ENCODE data around the gene DNAJC25. TPM values are rescaled to one million over a fixed set of nuclear protein-coding genes. Genes with fewer than 3 reads are reported as not detected.

DNAJC25 gene
- total and polyA plus RNA-seq, 2 of the 8 experiments (the other 6 are each of a cell fraction or from before 2014, with no cell fraction given), result 2.7 to 6.2 TPM

GRCh38 chr9:111605041-111605559, 26.0 kb upstream of the DNAJC25 start:
- Histone ChIP-seq H2BK120ac (replicated peaks; ENCODE audit: low read depth, low read length) (no peak overlapping the region), H3K4me1 (replicated peaks in 1 of 4; ENCODE audit: control insufficient read depth in 3 of 4, insufficient read depth in 4 of 4, low read length in 3 of 4) (no peaks in the 10 kb centered on the region), H3K27ac (ENCODE audit: low read depth, low read length) (no peak overlapping the region), H3K23ac (ENCODE audit: insufficient read length) (no peak overlapping the region), H2BK15ac (ENCODE audit: low read length) (no peak overlapping the region), H4K20me1 (replicated peaks in 1 of 2; ENCODE audit: control insufficient read depth in 1 of 2, insufficient read depth in 2 of 2, low read length in 2 of 2) (no peaks in the 10 kb centered on the region), H3K79me2 (ENCODE audit: control insufficient read depth in 1 of 2, insufficient read depth in 2 of 2, low read length in 2 of 2) (no peaks in the 10 kb centered on the region), H3K27me3 (replicated peaks in 1 of 4; ENCODE audit: control insufficient read depth in 3 of 4, extremely low read depth in 1 of 4, insufficient read depth in 3 of 4, low read length in 3 of 4) (peaks cover 0 to 2% (median 1%) of the 10 kb centered on the region in 4 experiments; a peak in 2 of 7 replicates), H2BK12ac (ENCODE audit: low read depth, low read length) (no peak overlapping the region; the same call in 1 of the 2 replicates), H3K79me1 (ENCODE audit: low read depth, low read length) (no peaks in the 10 kb centered on the region), H3K4me2 (ENCODE audit: insufficient read depth in 1 of 2, low read depth in 2 of 2, low read length in 2 of 2) (no peak overlapping the region), H4K91ac (replicated peaks; ENCODE audit: insufficient read length, low read length) (no peak overlapping the region), H3K23me2 (ENCODE audit: low read depth, low read length) (peaks cover under 1% of the 10 kb centered on the region; the same call in 1 of the 2 replicates), H3K4ac (replicated peaks; ENCODE audit: insufficient read length, low read depth, low read length) (no peak overlapping the region), H2BK5ac (ENCODE audit: low read depth, low read length) (no peak overlapping the region), H2BK20ac (ENCODE audit: low read length) (no peak overlapping the region), H4K8ac (ENCODE audit: extremely low read depth, insufficient read depth, low read length) (no peak overlapping the region), H3K14ac (ENCODE audit: insufficient read length) (no peak overlapping the region), H4K5ac (ENCODE audit: insufficient read length, low read depth, low read length) (no peak overlapping the region), H2AK5ac (ENCODE audit: low read depth, low read length) (no peak overlapping the region), H3K9me3 (ENCODE audit: insufficient read depth in 2 of 2, low read depth in 1 of 2, low read length in 1 of 2) (no peaks in the 10 kb centered on the region), H3K36me3 (ENCODE audit: control insufficient read depth in 2 of 4, insufficient read depth in 4 of 4, low read length in 3 of 4) (no peaks in the 10 kb centered on the region), H3K9ac (replicated peaks in 1 of 4; ENCODE audit: extremely low read depth in 1 of 4, low read depth in 3 of 4, low read length in 3 of 4) (no peak overlapping the region), H3K4me3 (ENCODE audit: extremely low read depth in 1 of 4, insufficient read depth in 2 of 4, low read depth in 3 of 4, low read length in 4 of 4) (no peak overlapping the region), H3K56ac (replicated peaks; ENCODE audit: insufficient read length, low read depth, low read length) (no peak overlapping the region), H3K18ac (ENCODE audit: extremely low read depth, low read length) (no peak overlapping the region), H2AFZ (ENCODE audit: low read length) (no peak overlapping the region)
- ChIA-PET CTCF (ENCODE audit: partially characterized antibody) (interaction anchor here (0.7 to 5.0 kb wide), 2 partner anchors 16 to 29 kb away, joined by 3 to 17 read pairs; no protein-coding TSS in a partner anchor), POLR2A (ENCODE audit: partially characterized antibody) (no interaction called here)
- WGBS, 2 experiments (ENCODE audit: extremely low coverage in 1 of 2, insufficient coverage in 1 of 2, insufficient read length in 1 of 2, insufficient replicate concordance in 2 of 2, low coverage in 1 of 2, low lambda C conversion rate in 2 of 2, missing lambda C conversion rate in 1 of 2), result 93% methylated on average over 7 of the region's 9 CpGs; no CpG with 5 or more reads in 1 of the 2 experiments
- DNase-seq (ENCODE audit: low read depth in 1 of 2, low spot score in 2 of 2) (no peak), FAIRE-seq (no peak)
- TF ChIP-seq, protein P1, sequence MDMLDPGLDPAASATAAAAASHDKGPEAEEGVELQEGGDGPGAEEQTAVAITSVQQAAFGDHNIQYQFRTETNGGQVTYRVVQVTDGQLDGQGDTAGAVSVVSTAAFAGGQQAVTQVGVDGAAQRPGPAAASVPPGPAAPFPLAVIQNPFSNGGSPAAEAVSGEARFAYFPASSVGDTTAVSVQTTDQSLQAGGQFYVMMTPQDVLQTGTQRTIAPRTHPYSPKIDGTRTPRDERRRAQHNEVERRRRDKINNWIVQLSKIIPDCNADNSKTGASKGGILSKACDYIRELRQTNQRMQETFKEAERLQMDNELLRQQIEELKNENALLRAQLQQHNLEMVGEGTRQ (IDR thresholded peaks at IDR 0.05; ENCODE audit: low read length), result no peak
- TF ChIP-seq EP300 (IDR thresholded peaks at IDR 0.05; ENCODE audit: borderline replicate concordance in 1 of 2, low read depth in 2 of 2, low read length in 2 of 2) (no peak), TEAD4 (IDR thresholded peaks at IDR 0.05; ENCODE audit: low read depth, low read length) (no peak), POU5F1 (IDR thresholded peaks at IDR 0.05; ENCODE audit: low read depth, low read length) (no peak), HDAC6 (IDR thresholded peaks at IDR 0.05; ENCODE audit: low read depth, low read length) (no peak), ATF3 (IDR thresholded peaks at IDR 0.05; ENCODE audit: insufficient read depth, low read depth, low read length) (no peak), MAFK (IDR thresholded peaks at IDR 0.05; ENCODE audit: low read depth, low read length) (no peak), SRF (IDR thresholded peaks at IDR 0.05; ENCODE audit: low read depth, low read length) (no peak), SIX5 (IDR thresholded peaks at IDR 0.05; ENCODE audit: low read depth, low read length) (no peak)
